Left lung (tissue), 10 donors: ENCODE results near the gene INO80. TPM values are rescaled to one million over a fixed set of nuclear protein-coding genes. Genes with fewer than 3 reads are reported as not detected.
A peak's percentile ranks its signal among the peaks of the same experiment; 100 is the strongest.

Experiments
- ATAC-seq: fragments of 200-7000 bp; cut with Tn5 transposase; one replicate; pipeline ENCODE4 v1.9.1; 2020; ENCODE audit warnings: moderate library complexity
- DNase-seq, 4 donors: peaks; one replicate each; pipeline ENCODE4 v3.0.0-alpha.2; 2013 to 2020
- H3K27ac ChIP-seq, 2 donors: fragments of 200-600 bp; sonication (generic) in 1 of 2; one replicate each; pipeline versions ENCODE4 v1.5.0 to v1.8.0; 2020 to 2021
- H3K27me3 ChIP-seq, 2 donors: fragments of 200-600 bp; sonication (generic) in 1 of 2; one replicate each; pipeline versions ENCODE4 v1.5.0 to v1.8.0; 2020 to 2021
- H3K36me3 ChIP-seq, 2 donors: fragments of 200-600 bp; sonication (generic) in 1 of 2; one replicate each; pipeline versions ENCODE4 v1.5.0 to v1.8.0; 2020 to 2021
- H3K4me1 ChIP-seq, 2 donors: fragments of 200-600 bp; one replicate each; pipeline ENCODE4 v1.8.0; 2021
- H3K4me3 ChIP-seq, 2 donors: fragments of 200-600 bp; sonication (generic) in 1 of 2; one replicate each; pipeline versions ENCODE4 v1.5.0 to v1.8.0; 2020 to 2021; ENCODE audit warnings: mild to moderate bottlenecking in 1 of 2
- H3K9me3 ChIP-seq, 2 donors: fragments of 200-600 bp; sonication (generic) in 1 of 2; one replicate each; pipeline versions ENCODE4 v1.5.0 to v1.8.0; 2020 to 2021
- CTCF ChIP-seq, 2 donors: fragments of 200-600 bp; sonication (generic) in 1 of 2; IDR thresholded peaks; one replicate each; pipeline versions ENCODE4 v1.5.0 to v1.8.0; 2021; ENCODE audit warnings: antibody characterized with exemption in 2 of 2
- intact Hi-C, 2 donors: fragments of 100-400 bp; cut with DNase I; formaldehyde crosslinking; loops; one replicate each; pipeline versions ENCODE4 v1.11.2 to v1.14.2; 2022
- polyA plus RNA-seq, 6 donors: library from polyadenylated mRNA; unstranded; fragments of 120-200 nt; gene quantifications; one replicate each; pipeline ENCODE4 v1.2.1, GENCODE V29; 2013; ENCODE audit not compliant: insufficient read length in 6 of 6
- total RNA-seq, 2 donors: library from RNA; stranded (reverse); fragmentation: NEBNext Ultra II Directional; extraction: Animal tissue kit (Norgen Biotek cat#: 25700); gene quantifications; one replicate each; pipeline ENCODE4 v1.2.1, GENCODE V29; 2021
- donor health status: DM: no; HTN: yes; CAD: no.
- donor health status: DM: no; HTN: no; CAD: no.

The INO80 gene
- total and polyA plus RNA-seq, 8 donors = 20.1 to 31.0 (median 26.0) TPM

- no peak for TF ChIP-seq CTCF (IDR thresholded peaks at IDR 0.05)
- no peaks in the 10 kb centered on the region for H3K9me3 ChIP-seq
- peaks cover 0 to 10% of the 10 kb centered on the region in 2 donors for H3K4me1 ChIP-seq
- H3K27me3 ChIP-seq = no peaks in the 10 kb centered on the region
- ATAC-seq (no peak), DNase-seq (no peak)
- H3K27ac ChIP-seq = no peak overlapping the region
- intact Hi-C loops = no loop called here
- H3K4me3 ChIP-seq = no peak overlapping the region
- H3K36me3 ChIP-seq = peaks cover 8 to 91% of the 10 kb centered on the region in 2 donors
Observed at GRCh38 chr15:40984964-40985363, 131.1 kb downstream of the INO80 start.

- ATAC-seq = no peak
- Histone ChIP-seq H3K27ac (no peak overlapping the region), H3K4me1 (peaks cover 0 to 10% of the 10 kb centered on the region in 2 donors), H3K27me3 (no peaks in the 10 kb centered on the region), H3K4me3 (no peak overlapping the region), H3K36me3 (peaks cover 8 to 97% of the 10 kb centered on the region in 2 donors), H3K9me3 (no peaks in the 10 kb centered on the region)
- intact Hi-C loops = no loop called here
- TF ChIP-seq CTCF (IDR thresholded peaks at IDR 0.05) = no peak
- DNase-seq = no peak
Observed at GRCh38 chr15:40984406-40984805, 131.7 kb downstream of the INO80 start.

GRCh38 chr15:40982855-40983254 is 133.2 kb downstream of the INO80 start:
- ATAC-seq (no peak), DNase-seq (no peak)
- no peak overlapping the region for H3K4me3 ChIP-seq
- peaks cover 8 to 100% of the 10 kb centered on the region in 2 donors for H3K36me3 ChIP-seq
- no peaks in the 10 kb centered on the region for H3K27me3 ChIP-seq
- peak overlapping the region in 1 of 2 donors; percentile 35 for H3K27ac ChIP-seq
- intact Hi-C loops = no loop called here
- peaks cover 0 to 10% of the 10 kb centered on the region in 2 donors for H3K4me1 ChIP-seq
- TF ChIP-seq CTCF (IDR thresholded peaks at IDR 0.05) = no peak
- H3K9me3 ChIP-seq = no peaks in the 10 kb centered on the region

- no peak for DNase-seq
- Histone ChIP-seq H3K36me3 (peaks cover 8 to 100% of the 10 kb centered on the region in 2 donors), H3K4me1 (peaks cover 0 to 10% of the 10 kb centered on the region in 2 donors), H3K4me3 (no peak overlapping the region), H3K27ac (no peak overlapping the region), H3K9me3 (no peaks in the 10 kb centered on the region), H3K27me3 (no peaks in the 10 kb centered on the region)
- TF ChIP-seq CTCF (IDR thresholded peaks at IDR 0.05) = no peak
- no peak for ATAC-seq
- intact Hi-C loops = no loop called here
Observed at GRCh38 chr15:40981186-40981585, 134.9 kb downstream of the INO80 start.

- ATAC-seq (no peak), DNase-seq (no peak)
- intact Hi-C loops = no loop called here
- no peak for TF ChIP-seq CTCF (IDR thresholded peaks at IDR 0.05)
- no peaks in the 10 kb centered on the region for H3K9me3 ChIP-seq
- no peak overlapping the region for H3K4me3 ChIP-seq
- H3K27me3 ChIP-seq = no peaks in the 10 kb centered on the region
- no peak overlapping the region for H3K27ac ChIP-seq
- H3K36me3 ChIP-seq = peaks cover 8 to 84% of the 10 kb centered on the region in 2 donors
- H3K4me1 ChIP-seq = peaks cover 0 to 10% of the 10 kb centered on the region in 2 donors
Observed at GRCh38 chr15:40978562-40978961, 137.5 kb downstream of the INO80 start.
